Panc1 (cell line): ENCODE data around the gene KLHL30. TPM values are rescaled to one million over a fixed set of nuclear protein-coding genes. Genes with fewer than 3 reads are reported as not detected.

Experiments used
- ATAC-seq: fragments of 200-7000 bp; cut with Tn5 transposase; 2 replicates; pipeline ENCODE4 v1.9.1; 2020; ENCODE audit warnings: mild to moderate bottlenecking, moderate library complexity
- BruUV-seq: library from RNA; stranded (reverse); fragments of 400-500 nt; replicated peaks from 2 replicates; lab custom pipeline; 2021; lab: Mats Ljungman, UMichigan
- CTCF ChIA-PET: fragments of 300-600 bp; sonication (Branson Sonifier 250); formaldehyde crosslinking; loops from one replicate; lab custom pipeline; 2022; ENCODE audit warnings: antibody characterized with exemption; lab: Charles Lee
- POLR2A ChIA-PET: fragments of 300-600 bp; sonication (Branson Sonifier 250); formaldehyde crosslinking; loops from one replicate; lab custom pipeline; 2022; ENCODE audit warnings: antibody characterized with exemption; lab: Charles Lee
- DNase-seq: peaks from one replicate; pipeline ENCODE4 v3.0.0-alpha.2; 2010; ENCODE audit warnings: low read depth, low spot score
- H3K27ac ChIP-seq: 2 replicates; pipeline ENCODE4 v1.5.1; 2011; ENCODE audit warnings: mild to moderate bottlenecking, low read length, inconsistent platforms
- H3K27me3 ChIP-seq: fragments of 200-500 bp; sonication (Bioruptor generic); 2 replicates; pipeline ENCODE4 v1.6.0; 2014; ENCODE audit warnings: low read length, inconsistent platforms; ENCODE audit not compliant: control insufficient read depth, insufficient read depth
- H3K36me3 ChIP-seq: fragments of 200-500 bp; sonication (Bioruptor generic); 2 replicates; pipeline ENCODE4 v1.5.1; 2014; ENCODE audit warnings: inconsistent platforms, mild to moderate bottlenecking, low read length, moderate library complexity; ENCODE audit not compliant: control insufficient read depth, insufficient read depth
- H3K4me1 ChIP-seq: 2 replicates; pipeline ENCODE4 v1.5.1; 2011; ENCODE audit warnings: inconsistent platforms, mild to moderate bottlenecking, low read length, moderate library complexity; ENCODE audit not compliant: control insufficient read depth, insufficient read depth
- H3K4me3 ChIP-seq, 2 experiments: 2 replicates each; pipeline ENCODE4 v1.5.1; 2011 to 2012; ENCODE audit warnings: low read depth in 2 of 2, low read length in 2 of 2, mild to moderate bottlenecking in 2 of 2, inconsistent platforms in 1 of 2, moderate library complexity in 1 of 2
- H3K9me3 ChIP-seq: fragments of 200-500 bp; sonication (Bioruptor generic); 2 replicates; pipeline ENCODE4 v1.5.1; 2014; ENCODE audit warnings: low read depth, mild to moderate bottlenecking, inconsistent platforms, low read length, moderate library complexity; ENCODE audit not compliant: control insufficient read depth, insufficient read depth
- SIN3A ChIP-seq: IDR thresholded peaks from 2 replicates; pipeline ENCODE4 v1.6.1; 2012; ENCODE audit warnings: low read depth, mild to moderate bottlenecking, low read length, moderate library complexity, borderline replicate concordance; ENCODE audit not compliant: insufficient read depth
- in situ Hi-C: cut with HindIII; loops from 2 replicates; pipeline ENCODE4 v1.10.0; 2016; ENCODE audit warnings: low sequenced_read_pairs, low pct_unique_long_range_greater_than_20kb
- intact Hi-C: fragments of 100-400 bp; cut with micrococcal nuclease; formaldehyde crosslinking; loops from one replicate; pipeline ENCODE4 v1.10.0; 2022; ENCODE audit not compliant: unreplicated experiment
- total RNA-seq: library from RNA; stranded (reverse); gene quantifications from one replicate; pipeline ENCODE4 v1.2.1, GENCODE V29; 2021; ENCODE audit not compliant: unreplicated experiment
- TF ChIP-seq, protein P1 (sequence below): fragments of 450-650 bp; IDR thresholded peaks from 2 replicates; pipeline ENCODE4 v1.5.1; 2017; ENCODE audit warnings: mild to moderate bottlenecking
- TF ChIP-seq, protein P2 (sequence below), 2 experiments: IDR thresholded peaks; 2 replicates each; pipeline ENCODE4 v1.6.1; 2011 to 2012; ENCODE audit warnings: low read depth in 2 of 2, control low read depth in 1 of 2, low read length in 1 of 2, mild to moderate bottlenecking in 1 of 2, moderate library complexity in 1 of 2; ENCODE audit not compliant: insufficient read depth in 1 of 2

Gene KLHL30
- total RNA-seq, 1 experiment from 2014 or later = 0.26 TPM

DNA sequence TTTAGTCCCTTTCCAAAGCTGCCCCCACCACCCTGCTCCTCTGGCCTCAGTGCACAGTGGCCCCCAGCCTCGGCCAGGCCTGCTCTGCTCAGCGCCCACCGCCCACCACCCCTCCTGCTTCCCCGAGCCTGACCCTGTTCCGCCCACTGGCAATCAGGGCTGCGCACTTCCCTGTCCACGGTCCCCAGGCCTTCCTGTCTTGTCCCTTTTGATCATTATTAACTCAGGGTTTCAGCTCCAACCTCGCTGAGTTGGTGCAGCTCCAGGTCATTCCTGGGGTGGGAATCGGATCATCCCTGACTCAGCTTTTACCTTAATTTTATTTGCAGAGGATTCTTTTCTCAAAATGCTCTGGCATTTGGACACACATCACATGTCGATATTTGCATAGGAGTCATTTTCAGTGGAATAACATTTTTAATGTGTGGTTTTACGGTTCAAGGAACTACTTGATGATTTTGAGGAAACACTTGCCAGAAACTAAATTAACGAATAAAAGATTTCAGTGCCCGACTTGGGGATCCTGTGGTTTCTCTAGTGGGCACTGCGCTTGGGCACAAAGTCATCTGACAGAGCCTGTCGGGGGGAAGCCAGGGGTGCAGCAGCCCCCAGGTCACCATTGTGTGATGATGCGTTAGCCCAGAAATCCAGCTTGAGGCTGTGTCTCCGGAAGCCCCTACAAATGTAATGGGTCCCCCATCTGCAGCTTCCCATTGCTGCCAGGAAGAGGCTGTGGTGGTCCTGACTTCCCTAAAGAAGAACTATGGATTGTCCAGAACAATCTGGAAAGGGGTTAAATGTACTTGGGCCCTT, 39.4 kb upstream of the KLHL30 start:
- H3K9me3 ChIP-seq = no peaks in the 10 kb centered on the region
- POLR2A ChIA-PET = no interaction called here
- H3K4me1 ChIP-seq = peaks cover 7% of the 10 kb centered on the region; the same call in 1 of the 2 replicates
- no peaks in the 10 kb centered on the region for H3K27me3 ChIP-seq
- CTCF ChIA-PET = interaction anchor here (0.6 kb wide), 3 partner anchors 111 to 1751 kb away, joined by 3 read pairs; no protein-coding TSS in a partner anchor
- H3K27ac ChIP-seq = no peak overlapping the region
- H3K36me3 ChIP-seq = no peaks in the 10 kb centered on the region
- DNase-seq = no peak
- TF ChIP-seq SIN3A = no peak
- TF ChIP-seq, protein P1, sequence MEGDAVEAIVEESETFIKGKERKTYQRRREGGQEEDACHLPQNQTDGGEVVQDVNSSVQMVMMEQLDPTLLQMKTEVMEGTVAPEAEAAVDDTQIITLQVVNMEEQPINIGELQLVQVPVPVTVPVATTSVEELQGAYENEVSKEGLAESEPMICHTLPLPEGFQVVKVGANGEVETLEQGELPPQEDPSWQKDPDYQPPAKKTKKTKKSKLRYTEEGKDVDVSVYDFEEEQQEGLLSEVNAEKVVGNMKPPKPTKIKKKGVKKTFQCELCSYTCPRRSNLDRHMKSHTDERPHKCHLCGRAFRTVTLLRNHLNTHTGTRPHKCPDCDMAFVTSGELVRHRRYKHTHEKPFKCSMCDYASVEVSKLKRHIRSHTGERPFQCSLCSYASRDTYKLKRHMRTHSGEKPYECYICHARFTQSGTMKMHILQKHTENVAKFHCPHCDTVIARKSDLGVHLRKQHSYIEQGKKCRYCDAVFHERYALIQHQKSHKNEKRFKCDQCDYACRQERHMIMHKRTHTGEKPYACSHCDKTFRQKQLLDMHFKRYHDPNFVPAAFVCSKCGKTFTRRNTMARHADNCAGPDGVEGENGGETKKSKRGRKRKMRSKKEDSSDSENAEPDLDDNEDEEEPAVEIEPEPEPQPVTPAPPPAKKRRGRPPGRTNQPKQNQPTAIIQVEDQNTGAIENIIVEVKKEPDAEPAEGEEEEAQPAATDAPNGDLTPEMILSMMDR = no peak
- TF ChIP-seq, protein P2, sequence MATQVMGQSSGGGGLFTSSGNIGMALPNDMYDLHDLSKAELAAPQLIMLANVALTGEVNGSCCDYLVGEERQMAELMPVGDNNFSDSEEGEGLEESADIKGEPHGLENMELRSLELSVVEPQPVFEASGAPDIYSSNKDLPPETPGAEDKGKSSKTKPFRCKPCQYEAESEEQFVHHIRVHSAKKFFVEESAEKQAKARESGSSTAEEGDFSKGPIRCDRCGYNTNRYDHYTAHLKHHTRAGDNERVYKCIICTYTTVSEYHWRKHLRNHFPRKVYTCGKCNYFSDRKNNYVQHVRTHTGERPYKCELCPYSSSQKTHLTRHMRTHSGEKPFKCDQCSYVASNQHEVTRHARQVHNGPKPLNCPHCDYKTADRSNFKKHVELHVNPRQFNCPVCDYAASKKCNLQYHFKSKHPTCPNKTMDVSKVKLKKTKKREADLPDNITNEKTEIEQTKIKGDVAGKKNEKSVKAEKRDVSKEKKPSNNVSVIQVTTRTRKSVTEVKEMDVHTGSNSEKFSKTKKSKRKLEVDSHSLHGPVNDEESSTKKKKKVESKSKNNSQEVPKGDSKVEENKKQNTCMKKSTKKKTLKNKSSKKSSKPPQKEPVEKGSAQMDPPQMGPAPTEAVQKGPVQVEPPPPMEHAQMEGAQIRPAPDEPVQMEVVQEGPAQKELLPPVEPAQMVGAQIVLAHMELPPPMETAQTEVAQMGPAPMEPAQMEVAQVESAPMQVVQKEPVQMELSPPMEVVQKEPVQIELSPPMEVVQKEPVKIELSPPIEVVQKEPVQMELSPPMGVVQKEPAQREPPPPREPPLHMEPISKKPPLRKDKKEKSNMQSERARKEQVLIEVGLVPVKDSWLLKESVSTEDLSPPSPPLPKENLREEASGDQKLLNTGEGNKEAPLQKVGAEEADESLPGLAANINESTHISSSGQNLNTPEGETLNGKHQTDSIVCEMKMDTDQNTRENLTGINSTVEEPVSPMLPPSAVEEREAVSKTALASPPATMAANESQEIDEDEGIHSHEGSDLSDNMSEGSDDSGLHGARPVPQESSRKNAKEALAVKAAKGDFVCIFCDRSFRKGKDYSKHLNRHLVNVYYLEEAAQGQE (IDR thresholded peaks at IDR 0.05; ENCODE audit: insufficient read depth in 1 of 2, low read depth in 2 of 2, low read length in 1 of 2) = no peak
- in situ Hi-C loops (no loop called here), intact Hi-C loops (no loop called here)
- ATAC-seq = 0 out of 2 replicates have a peak, but pooled peaks have one; percentile 6
- BruUV-seq = TSS peak; percentile 71
- H3K4me3 ChIP-seq = peak overlapping the region in 1 of 2 experiments; percentile 18; a peak in 2 of 4 replicates

DNA sequence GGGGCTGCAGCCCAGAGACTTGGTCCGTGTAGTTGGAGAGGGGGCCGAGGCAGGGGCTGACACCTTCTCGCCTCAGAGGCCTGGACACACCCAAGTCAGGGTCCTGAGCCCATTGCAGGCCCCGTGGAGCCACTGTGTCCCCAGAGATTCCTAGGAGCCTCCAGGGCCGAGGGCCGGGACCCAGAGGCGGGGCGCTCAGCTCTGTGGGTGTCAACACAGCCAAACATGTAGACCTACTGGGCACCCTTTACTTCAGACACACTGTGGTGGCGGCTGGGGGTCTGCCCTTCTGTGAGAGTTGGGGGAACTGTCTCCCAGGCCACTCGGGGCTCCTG, 38.8 kb upstream of the KLHL30 start:
- intact Hi-C loops (no loop called here), in situ Hi-C loops (no loop called here)
- CTCF ChIA-PET = no interaction called here
- no peaks in the 10 kb centered on the region for H3K27me3 ChIP-seq
- peaks cover 7% of the 10 kb centered on the region; the same call in 1 of the 2 replicates for H3K4me1 ChIP-seq
- no peaks in the 10 kb centered on the region for H3K9me3 ChIP-seq
- TF ChIP-seq, protein P2 (IDR thresholded peaks at IDR 0.05; ENCODE audit: insufficient read depth in 1 of 2, low read depth in 2 of 2, low read length in 1 of 2) = no peak
- POLR2A ChIA-PET = no interaction called here
- no peak for ATAC-seq
- no peak overlapping the region for H3K27ac ChIP-seq
- no peaks in the 10 kb centered on the region for H3K36me3 ChIP-seq
- DNase-seq = no peak
- no peak overlapping the region for H3K4me3 ChIP-seq
- BruUV-seq = no TSS peak
